Fibroblast of the aortic adventitia (primary cell): ENCODE measurements around the gene USH2A. TPM values are rescaled to one million over a fixed set of nuclear protein-coding genes. Genes with fewer than 3 reads are reported as not detected.

Source experiments
- DNase-seq: peaks from one replicate; pipeline ENCODE4 v3.0.0-alpha.2; 2010; ENCODE audit warnings: low read depth
- H3K4me3 ChIP-seq: 2 replicates; pipeline ENCODE4 v1.5.1; 2011; ENCODE audit warnings: low read depth, mild to moderate bottlenecking, control low read depth, low read length, moderate library complexity
- CTCF ChIP-seq: IDR thresholded peaks from 2 replicates; pipeline ENCODE4 v1.5.1; 2011; ENCODE audit warnings: mild to moderate bottlenecking, low read length, control low read depth, inconsistent platforms; ENCODE audit not compliant: insufficient read depth
- total RNA-seq: library from RNA; depleted of rRNA; stranded (reverse); fragments of >200 nt; gene quantifications from 2 replicates; pipeline ENCODE4 v1.2.3, GENCODE V29; 2012; ENCODE audit warnings: low replicate concordance

Gene USH2A
- total RNA-seq, 1 donor, result under 0.01 TPM

GRCh38 chr1:216075339-216075738 is 347.9 kb downstream of the USH2A start:
- no peak for TF ChIP-seq CTCF
- no peak overlapping the region for H3K4me3 ChIP-seq
- DNase-seq, result peak; percentile 25

GRCh38 chr1:216073793-216074595 is 349.3 kb downstream of the USH2A start:
- no peak overlapping the region for H3K4me3 ChIP-seq
- no peak for TF ChIP-seq CTCF
- DNase-seq, result no peak

- TF ChIP-seq CTCF, result no peak
- H3K4me3 ChIP-seq, result no peak overlapping the region
- no peak for DNase-seq
Observed at GRCh38 chr1:216071262-216071661, 352.0 kb downstream of the USH2A start.

GRCh38 chr1:216064643-216065042 is 358.6 kb downstream of the USH2A start:
- no peak for TF ChIP-seq CTCF
- no peak for DNase-seq
- no peak overlapping the region for H3K4me3 ChIP-seq

GRCh38 chr1:216057947-216058346 is 365.3 kb downstream of the USH2A start:
- TF ChIP-seq CTCF, result no peak
- DNase-seq, result no peak
- H3K4me3 ChIP-seq, result no peak overlapping the region

GRCh38 chr1:216057063-216057462 is 366.2 kb downstream of the USH2A start:
- TF ChIP-seq CTCF, result no peak
- DNase-seq, result no peak
- H3K4me3 ChIP-seq, result no peak overlapping the region

- no peak for DNase-seq
- TF ChIP-seq CTCF, result no peak
- no peak overlapping the region for H3K4me3 ChIP-seq
Observed at GRCh38 chr1:216055004-216055403, 368.2 kb downstream of the USH2A start.
